GM12892 (cell line): ENCODE data around the gene TMEM100.
A peak's percentile ranks its signal among the peaks of the same experiment; 100 is the strongest.

Experiments
- DNase-seq: peaks from one replicate; pipeline ENCODE4 v3.0.0; 2011; ENCODE audit not compliant: insufficient read length
- FAIRE-seq: peaks from 2 replicates; lab custom pipeline; 2011; peaks lifted over from hg19 to GRCh38; lab: Jason Lieb, UNC
- POLR2A ChIP-seq: IDR thresholded peaks from 2 replicates; pipeline ENCODE4 v1.6.1; 2011; ENCODE audit warnings: low read depth, low read length, control low read depth
- POLR2AphosphoS5 ChIP-seq: IDR thresholded peaks from 2 replicates; pipeline ENCODE4 v1.6.1; 2011; ENCODE audit warnings: low read depth, low read length, control low read depth
- TAF1 ChIP-seq: IDR thresholded peaks from 2 replicates; pipeline ENCODE4 v1.6.1; 2011; ENCODE audit warnings: low read depth, mild to moderate bottlenecking, control low read depth, low read length, borderline replicate concordance

TMEM100 gene

GRCh38 chr17:55708175-55708974 is 14.3 kb downstream of the TMEM100 start:
- DNase-seq (no peak), FAIRE-seq (no peak)
- TF ChIP-seq POLR2A (no peak), TAF1 (no peak)

GRCh38 chr17:55706808-55707773 is 15.6 kb downstream of the TMEM100 start:
- FAIRE-seq (no peak), DNase-seq (no peak)
- no peak for TF ChIP-seq POLR2AphosphoS5
- TF ChIP-seq POLR2A: no peak
- TF ChIP-seq TAF1: no peak

- FAIRE-seq: no peak
- no peak for DNase-seq
- no peak for TF ChIP-seq POLR2A
- TF ChIP-seq TAF1: no peak
- TF ChIP-seq POLR2AphosphoS5: no peak
Observed at GRCh38 chr17:55705847-55706246, 16.8 kb downstream of the TMEM100 start.

GRCh38 chr17:55704401-55704800 is 18.3 kb downstream of the TMEM100 start:
- FAIRE-seq: peak; percentile 9
- DNase-seq: no peak

GRCh38 chr17:55702150-55702549 is 20.5 kb downstream of the TMEM100 start:
- TF ChIP-seq TAF1 (no peak), POLR2A (no peak), POLR2AphosphoS5 (no peak)
- no peak for FAIRE-seq
- no peak for DNase-seq

More at GRCh38 chr17:55704401-55704800, 18.3 kb downstream of the TMEM100 start:
- no peak for TF ChIP-seq POLR2AphosphoS5
- TF ChIP-seq POLR2A: no peak
- no peak for TF ChIP-seq TAF1

GRCh38 chr17:55699181-55699860 is 23.3 kb downstream of the TMEM100 start:
- no peak for TF ChIP-seq POLR2AphosphoS5
- no peak for TF ChIP-seq POLR2A
- no peak for TF ChIP-seq TAF1
- DNase-seq (no peak), FAIRE-seq (no peak)

GRCh38 chr17:55694286-55694910 is 28.3 kb downstream of the TMEM100 start:
- FAIRE-seq: no peak
- TF ChIP-seq POLR2AphosphoS5 (no peak), POLR2A (no peak), TAF1 (no peak)
- no peak for DNase-seq

GRCh38 chr17:55693254-55694216 is 29.1 kb downstream of the TMEM100 start:
- FAIRE-seq (no peak), DNase-seq (no peak)
- no peak for TF ChIP-seq POLR2A
- TF ChIP-seq POLR2AphosphoS5: no peak
- no peak for TF ChIP-seq TAF1

- TF ChIP-seq POLR2A: no peak
- no peak for TF ChIP-seq POLR2AphosphoS5
- no peak for TF ChIP-seq TAF1
- no peak for FAIRE-seq
- DNase-seq: no peak
Observed at GRCh38 chr17:55692276-55692675, 30.4 kb downstream of the TMEM100 start.
